Activated T-helper 17 cell treated with anti-CD3 and anti-CD28 coated beads, Interleukin-2, amount 50 U/mL, for 72 hours (primary cell): ENCODE measurements around the gene KCNQ2. TPM values are rescaled to one million over a fixed set of nuclear protein-coding genes. Genes with fewer than 3 reads are reported as not detected.
"Not testable (repeated sequence)": the region's sequence is repeated elsewhere in the genome, so short reads cannot be mapped to it uniquely, and the experiment has no call there.

Source experiments
- ATAC-seq: fragments of 150-1000 bp; cut with Tn5 transposase; replicated peaks from 2 replicates; pipeline ENCODE4 v1.10.0; 2021; ENCODE audit warnings: mild to moderate bottlenecking, moderate library complexity
- H3K27ac Mint-ChIP-seq: one replicate; pipeline ENCODE4 v1.8.0; 2022; ENCODE audit warnings: mixed read lengths
- H3K27me3 Mint-ChIP-seq: one replicate; pipeline ENCODE4 v1.8.0; 2022; ENCODE audit warnings: mixed read lengths
- H3K36me3 Mint-ChIP-seq: one replicate; pipeline ENCODE4 v1.8.0; 2022; ENCODE audit warnings: low read depth, mild to moderate bottlenecking, mixed read lengths
- H3K4me1 Mint-ChIP-seq: one replicate; pipeline ENCODE4 v1.8.0; 2022; ENCODE audit warnings: mixed read lengths
- H3K4me3 Mint-ChIP-seq: one replicate; pipeline ENCODE4 v1.8.0; 2022; ENCODE audit warnings: mild to moderate bottlenecking, mixed read lengths
- H3K9me3 Mint-ChIP-seq: one replicate; pipeline ENCODE4 v1.8.0; 2022; ENCODE audit warnings: mixed read lengths
- total RNA-seq, 2 donors: library from RNA; stranded (reverse); gene quantifications; one replicate each; pipeline ENCODE4 v1.2.3, GENCODE V29; 2022

KCNQ2 gene
- under 1 TPM in 1 of 2 donors, not detected in 1; 0.66 TPM for total RNA-seq

DNA sequence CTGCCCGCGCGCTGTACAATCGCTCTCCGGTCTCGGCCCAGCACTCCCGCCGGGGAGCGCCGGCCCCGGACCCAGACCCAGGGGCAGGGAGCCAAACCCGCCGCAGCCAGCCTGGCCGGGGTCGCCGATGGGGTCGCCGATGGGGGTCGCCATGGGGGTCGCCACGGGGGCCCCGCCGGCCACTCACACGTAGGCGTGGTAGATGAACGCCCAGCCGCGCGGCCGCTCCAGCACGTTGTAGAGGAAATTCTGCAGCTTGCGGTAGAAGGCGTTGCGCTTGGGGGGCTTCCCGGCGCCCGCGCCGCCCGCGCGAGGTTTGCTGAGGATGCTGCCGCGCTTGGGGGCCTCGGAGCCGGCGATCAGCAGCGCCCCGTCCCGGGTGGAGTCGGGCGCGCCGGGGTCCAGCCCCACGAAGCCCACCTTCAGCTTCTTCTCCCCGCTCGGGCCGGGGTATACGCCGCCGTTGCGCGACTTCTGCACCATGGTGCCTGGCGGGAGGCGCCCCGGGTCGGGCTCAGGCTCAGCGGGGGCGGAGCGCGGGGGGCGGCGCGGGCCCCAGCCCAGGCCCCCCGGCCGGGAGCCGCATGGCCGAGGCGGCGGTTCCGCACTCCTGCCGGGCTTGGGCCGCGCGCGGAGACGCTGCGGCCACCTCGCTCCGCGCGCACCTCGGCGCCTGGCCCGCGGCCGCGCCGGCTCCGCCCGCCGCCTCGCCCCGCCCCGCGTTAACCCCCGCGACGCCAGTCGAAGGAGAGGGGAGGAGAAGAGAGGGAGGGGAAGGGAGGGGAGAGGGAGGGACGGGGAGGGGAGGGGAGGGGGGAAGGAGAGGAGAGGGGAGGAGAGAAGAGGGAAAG, at the start of gene KCNQ2:
Gene KCNQ2 (minus strand): TSS at position 675 of the 851 bp plus-strand sequence. CDS start 192 bp downstream, at position 483.
- Mint-ChIP-seq H3K27me3 (peaks cover 15% of the 10 kb centered on the region), H3K27ac (no peak within 1 kb of the TSS), H3K4me3 (no peak within 1 kb of the TSS), H3K9me3 (no peaks in the 10 kb centered on the region), H3K36me3 (no peaks in the 10 kb centered on the region), H3K4me1 (no peaks in the 10 kb centered on the region)
- ATAC-seq = no peak

DNA sequence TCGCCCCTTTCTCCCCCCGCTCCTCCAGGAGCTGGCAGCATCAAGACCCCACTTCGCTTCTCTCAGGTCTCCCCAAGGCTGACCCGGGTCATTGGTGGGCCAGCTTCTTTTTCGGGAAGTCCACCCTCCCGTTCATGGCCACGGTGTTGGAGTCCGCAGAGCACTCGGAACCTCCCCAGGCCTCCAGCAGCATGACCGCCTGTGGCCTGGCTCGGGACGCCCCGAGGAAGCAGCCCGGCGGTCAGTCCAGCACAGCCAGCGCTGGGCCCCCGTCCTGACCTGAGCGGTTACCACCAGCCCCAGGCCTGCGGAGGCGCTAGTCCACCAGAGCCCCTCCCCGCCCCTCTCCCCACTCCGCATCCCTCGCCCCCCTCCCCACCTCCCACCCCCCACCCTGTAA, 49.1 kb upstream of the KCNQ2 start:
- Mint-ChIP-seq H3K4me3 (peak overlapping the region; percentile 73), H3K4me1 (peaks cover 8% of the 10 kb centered on the region), H3K27me3 (no peaks in the 10 kb centered on the region), H3K9me3 (no peaks in the 10 kb centered on the region), H3K36me3 (peaks cover 20% of the 10 kb centered on the region), H3K27ac (no peak overlapping the region)
- no peak for ATAC-seq

- peak; percentile 53 for ATAC-seq
- Mint-ChIP-seq H3K27ac (no peak overlapping the region), H3K36me3 (peaks cover 20% of the 10 kb centered on the region), H3K4me3 (peak overlapping the region; percentile 73), H3K27me3 (no peaks in the 10 kb centered on the region), H3K4me1 (peaks cover 8% of the 10 kb centered on the region), H3K9me3 (no peaks in the 10 kb centered on the region)
Measured at GRCh38 chr20:63520934-63521601, 48.6 kb upstream of the KCNQ2 start.

GRCh38 chr20:63520504-63520933, 48.1 kb upstream of the KCNQ2 start, which contains the start of gene PPDPF:
Gene PPDPF (plus strand): TSS chr20:63520765. CDS start chr20:63521309, 544 bp downstream.
- H3K9me3 Mint-ChIP-seq = no peaks in the 10 kb centered on the region
- no peaks in the 10 kb centered on the region for H3K27me3 Mint-ChIP-seq
- H3K4me3 Mint-ChIP-seq = peak within 1 kb of the TSS; percentile 73
- peaks cover 20% of the 10 kb centered on the region for H3K36me3 Mint-ChIP-seq
- no peak within 1 kb of the TSS for H3K27ac Mint-ChIP-seq
- ATAC-seq = peak; percentile 92
- peaks cover 8% of the 10 kb centered on the region for H3K4me1 Mint-ChIP-seq

GRCh38 chr20:63519668-63520503, 47.4 kb upstream of the KCNQ2 start:
- Mint-ChIP-seq H3K4me1 (peaks cover 8% of the 10 kb centered on the region), H3K36me3 (peaks cover 20% of the 10 kb centered on the region), H3K27ac (no peak overlapping the region), H3K9me3 (no peaks in the 10 kb centered on the region), H3K4me3 (peak overlapping the region; percentile 73), H3K27me3 (peaks cover 3% of the 10 kb centered on the region)
- peak; percentile 62 for ATAC-seq

DNA sequence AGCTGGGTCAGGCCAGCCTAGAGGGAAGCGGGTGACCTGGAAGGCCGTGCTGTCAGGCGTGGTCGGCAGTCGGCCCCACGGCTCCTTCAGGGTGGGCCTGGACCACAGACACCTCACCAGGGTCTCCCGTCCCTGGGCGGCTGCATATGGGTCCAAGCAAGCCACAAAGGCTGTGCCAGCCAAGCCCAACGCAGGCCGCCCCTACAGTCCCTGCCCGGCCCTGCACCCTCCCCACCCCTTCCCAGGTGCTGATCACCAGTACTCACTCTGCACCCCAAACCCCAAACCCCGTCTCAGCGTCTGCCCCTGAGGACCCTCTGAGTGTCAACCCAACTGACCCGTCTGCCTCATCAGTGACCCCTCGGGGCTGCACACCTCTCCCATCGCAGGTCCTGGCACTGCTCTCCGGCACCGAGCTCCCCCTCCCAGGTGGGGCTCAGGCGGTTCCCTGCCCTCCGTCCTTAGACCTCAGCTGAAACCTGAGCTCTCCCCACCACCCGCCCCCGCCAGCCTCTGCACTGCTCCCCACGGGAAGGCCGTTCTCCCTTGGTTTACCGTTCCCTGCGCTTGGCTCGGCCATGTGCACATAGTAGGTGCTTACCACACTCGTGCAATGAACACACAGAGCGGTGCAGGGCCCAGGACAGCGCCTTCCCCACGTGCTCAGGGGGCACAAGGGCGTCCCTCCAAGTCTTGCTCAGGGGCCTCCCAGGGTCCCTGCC, 46.7 kb upstream of the KCNQ2 start:
- H3K9me3 Mint-ChIP-seq = no peaks in the 10 kb centered on the region
- H3K36me3 Mint-ChIP-seq = peaks cover 20% of the 10 kb centered on the region
- peak overlapping the region; percentile 73 for H3K4me3 Mint-ChIP-seq
- H3K27me3 Mint-ChIP-seq = peaks cover 3% of the 10 kb centered on the region
- H3K27ac Mint-ChIP-seq = no peak overlapping the region
- no peak for ATAC-seq
- peaks cover 8% of the 10 kb centered on the region for H3K4me1 Mint-ChIP-seq

- H3K27ac Mint-ChIP-seq = no peak overlapping the region
- H3K4me3 Mint-ChIP-seq = peak overlapping the region; percentile 29
- peaks cover 4% of the 10 kb centered on the region for H3K4me1 Mint-ChIP-seq
- no peaks in the 10 kb centered on the region for H3K9me3 Mint-ChIP-seq
- ATAC-seq = no peak
- peaks cover 4% of the 10 kb centered on the region for H3K27me3 Mint-ChIP-seq
- H3K36me3 Mint-ChIP-seq = peaks cover 14% of the 10 kb centered on the region
Measured at GRCh38 chr20:63518351-63518861, 46.0 kb upstream of the KCNQ2 start.

- ATAC-seq = no peak
- Mint-ChIP-seq H3K9me3 (no peaks in the 10 kb centered on the region), H3K4me1 (peaks cover 3% of the 10 kb centered on the region), H3K36me3 (peaks cover 8% of the 10 kb centered on the region), H3K27me3 (peaks cover 12% of the 10 kb centered on the region), H3K27ac (no peak overlapping the region), H3K4me3 (peak overlapping the region; percentile 29)
Measured at GRCh38 chr20:63517376-63518309, 45.2 kb upstream of the KCNQ2 start.

DNA sequence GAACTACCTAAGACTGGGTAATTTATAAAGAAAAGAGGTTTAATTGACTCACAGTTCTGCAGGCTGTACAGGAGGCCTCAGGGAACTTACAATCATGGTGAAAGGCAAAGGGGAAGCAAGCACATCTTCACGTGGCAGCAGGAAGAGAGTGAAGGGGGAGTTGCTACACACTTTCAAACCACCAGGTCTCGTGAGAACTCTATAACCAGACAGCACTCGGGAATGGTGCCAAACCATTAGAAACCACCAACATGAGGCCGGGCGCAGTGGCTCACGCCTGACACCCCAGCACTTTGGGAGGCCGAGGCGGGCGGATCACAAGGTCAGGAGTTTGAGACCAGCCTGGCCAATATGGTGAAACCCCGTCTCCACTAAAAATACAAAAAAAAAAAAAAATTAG, 42.1 kb upstream of the KCNQ2 start:
- not testable (repeated sequence) for H3K4me3 Mint-ChIP-seq, ATAC-seq, H3K36me3 Mint-ChIP-seq, H3K27ac Mint-ChIP-seq, H3K9me3 Mint-ChIP-seq, H3K4me1 Mint-ChIP-seq
- peaks cover 21% of the 10 kb centered on the region for H3K27me3 Mint-ChIP-seq

GRCh38 chr20:63513207-63513606, 40.8 kb upstream of the KCNQ2 start:
- Mint-ChIP-seq H3K27me3 (peaks cover 27% of the 10 kb centered on the region), H3K36me3 (no peaks in the 10 kb centered on the region), H3K27ac (no peak overlapping the region), H3K4me3 (no peak overlapping the region), H3K4me1 (no peaks in the 10 kb centered on the region), H3K9me3 (no peaks in the 10 kb centered on the region)
- ATAC-seq = no peak

DNA sequence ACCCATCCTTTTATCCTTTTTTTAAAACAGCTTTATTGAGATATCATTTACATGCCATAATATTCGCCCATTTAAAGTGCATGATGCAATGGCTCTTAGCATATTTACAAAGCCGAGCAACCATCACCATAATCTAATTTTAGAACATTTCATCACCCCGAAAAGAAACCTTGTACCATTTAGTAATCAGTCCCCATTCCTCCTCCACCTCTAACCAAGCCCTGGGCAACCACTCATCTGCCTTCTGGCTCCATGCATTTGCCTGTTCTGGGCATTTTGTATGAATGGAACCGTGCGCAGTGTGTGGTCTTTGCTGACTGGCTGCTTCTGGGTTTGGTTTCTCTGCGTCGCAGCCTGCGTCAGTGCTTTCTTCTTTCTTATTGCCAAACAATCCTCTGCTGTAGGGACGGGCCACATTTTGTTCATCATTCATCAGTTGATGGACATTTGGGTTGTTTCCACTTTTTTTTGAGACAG, 36.7 kb upstream of the KCNQ2 start:
- Mint-ChIP-seq H3K27ac (no peak overlapping the region), H3K9me3 (peaks cover 2% of the 10 kb centered on the region), H3K4me1 (no peaks in the 10 kb centered on the region), H3K4me3 (no peak overlapping the region), H3K36me3 (no peaks in the 10 kb centered on the region), H3K27me3 (peaks cover 31% of the 10 kb centered on the region)
- no peak for ATAC-seq

DNA sequence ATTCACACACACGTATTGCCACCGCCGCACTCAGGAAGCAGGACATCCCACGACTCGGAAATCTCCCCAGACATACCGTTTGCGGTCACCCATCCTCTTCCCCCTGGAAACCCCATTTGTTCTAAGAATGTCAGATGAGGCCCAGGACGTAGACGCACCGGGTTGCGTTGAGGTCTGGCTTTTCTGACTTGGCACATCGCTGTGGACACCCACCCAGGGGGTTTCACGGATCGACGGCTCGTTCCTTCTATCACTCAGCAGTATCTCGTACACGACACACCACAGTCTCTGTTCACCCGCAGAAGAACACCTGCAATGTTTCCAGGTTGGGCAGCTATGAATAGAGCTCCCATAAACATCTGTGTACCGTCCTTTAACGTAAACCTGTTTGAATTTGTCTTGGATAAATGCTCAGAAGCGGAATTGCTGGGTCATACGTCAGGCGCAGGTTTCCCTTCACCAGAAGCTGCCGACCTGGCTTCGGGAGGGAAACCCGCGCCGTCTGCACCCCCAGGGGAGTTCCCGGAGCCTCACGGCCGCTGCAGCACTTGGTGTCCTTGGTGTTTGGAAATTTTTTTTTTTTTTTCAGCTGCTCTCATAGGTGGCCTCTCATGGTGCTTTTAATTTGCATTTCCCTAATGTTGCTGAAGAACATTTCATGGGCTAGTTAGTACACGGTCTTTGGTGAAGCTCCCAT, 35.8 kb upstream of the KCNQ2 start:
- Mint-ChIP-seq H3K4me3 (peak overlapping the region; percentile 29), H3K4me1 (no peaks in the 10 kb centered on the region), H3K27ac (peak overlapping the region; percentile 10), H3K27me3 (peaks cover 30% of the 10 kb centered on the region), H3K9me3 (peaks cover 4% of the 10 kb centered on the region), H3K36me3 (no peaks in the 10 kb centered on the region)
- ATAC-seq = peak; percentile 78
